ENCODE results near the gene METTL21A.
"Not testable (repeated sequence)": the region's sequence is repeated elsewhere in the genome, so short reads cannot be mapped to it uniquely, and the experiment has no call there.

DNA sequence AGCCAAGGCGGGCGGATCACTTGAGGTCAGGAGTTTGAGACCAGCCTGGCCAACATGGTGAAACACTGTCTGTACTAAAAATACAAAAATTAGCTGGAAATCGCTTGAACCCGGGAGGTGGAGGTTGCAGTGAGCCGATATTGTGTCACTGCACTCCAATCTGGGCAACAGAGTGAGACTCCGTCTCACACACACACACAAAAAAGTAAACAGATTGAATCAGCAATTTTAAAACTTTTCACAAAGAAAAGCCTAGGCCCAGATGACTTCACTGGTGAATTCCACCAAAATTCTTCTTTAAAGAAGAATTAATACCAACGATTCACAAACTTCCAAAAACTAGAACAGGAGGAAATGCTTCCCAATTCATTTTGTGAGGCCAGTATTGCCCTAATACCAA, 21.4 kb upstream of the METTL21A start:
- TF ChIP-seq, protein P1, sequence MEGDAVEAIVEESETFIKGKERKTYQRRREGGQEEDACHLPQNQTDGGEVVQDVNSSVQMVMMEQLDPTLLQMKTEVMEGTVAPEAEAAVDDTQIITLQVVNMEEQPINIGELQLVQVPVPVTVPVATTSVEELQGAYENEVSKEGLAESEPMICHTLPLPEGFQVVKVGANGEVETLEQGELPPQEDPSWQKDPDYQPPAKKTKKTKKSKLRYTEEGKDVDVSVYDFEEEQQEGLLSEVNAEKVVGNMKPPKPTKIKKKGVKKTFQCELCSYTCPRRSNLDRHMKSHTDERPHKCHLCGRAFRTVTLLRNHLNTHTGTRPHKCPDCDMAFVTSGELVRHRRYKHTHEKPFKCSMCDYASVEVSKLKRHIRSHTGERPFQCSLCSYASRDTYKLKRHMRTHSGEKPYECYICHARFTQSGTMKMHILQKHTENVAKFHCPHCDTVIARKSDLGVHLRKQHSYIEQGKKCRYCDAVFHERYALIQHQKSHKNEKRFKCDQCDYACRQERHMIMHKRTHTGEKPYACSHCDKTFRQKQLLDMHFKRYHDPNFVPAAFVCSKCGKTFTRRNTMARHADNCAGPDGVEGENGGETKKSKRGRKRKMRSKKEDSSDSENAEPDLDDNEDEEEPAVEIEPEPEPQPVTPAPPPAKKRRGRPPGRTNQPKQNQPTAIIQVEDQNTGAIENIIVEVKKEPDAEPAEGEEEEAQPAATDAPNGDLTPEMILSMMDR (IDR thresholded peaks at IDR 0.05; ENCODE audit: low read depth, low read length): not testable (repeated sequence)
- TF ChIP-seq EZH2phosphoT487 (IDR thresholded peaks at IDR 0.05; ENCODE audit: low read depth): not testable (repeated sequence)
